HepG2 (cell line): ENCODE measurements around the gene CDR2L. TPM values are rescaled to one million over a fixed set of nuclear protein-coding genes. Genes with fewer than 3 reads are reported as not detected.

Source experiments
- ARNT2 ChIP-seq: sonication (generic); formaldehyde crosslinking; IDR thresholded peaks from 2 replicates; pipeline ENCODE4 v1.8.0; 2022; ENCODE audit warnings: mild to moderate bottlenecking, low read depth, missing genetic modification reagents, moderate library complexity
- CEBPG ChIP-seq: IDR thresholded peaks from 2 replicates; pipeline ENCODE4 v1.6.1; 2016
- CHD2 ChIP-seq: IDR thresholded peaks from 2 replicates; pipeline ENCODE4 v1.6.1; 2011; ENCODE audit warnings: low read depth, low read length, improper control_type of control experiment
- IKZF1 ChIP-seq: fragments of 450-650 bp; IDR thresholded peaks from 2 replicates; pipeline ENCODE4 v1.7.1; 2016
- KDM5A ChIP-seq: fragments of 200-600 bp; sonication (generic); IDR thresholded peaks from 2 replicates; pipeline ENCODE4 v1.7.0; 2018; ENCODE audit warnings: antibody characterized with exemption, mild to moderate bottlenecking, low read length, borderline replicate concordance
- NFATC3 ChIP-seq: sonication (generic); formaldehyde crosslinking; IDR thresholded peaks from 2 replicates; pipeline ENCODE4 v1.5.1; 2020; ENCODE audit warnings: mild to moderate bottlenecking, missing genetic modification reagents
- PHB2 ChIP-seq: fragments of 450-650 bp; IDR thresholded peaks from 2 replicates; pipeline ENCODE4 v1.6.1; 2018; ENCODE audit not compliant: partially characterized antibody
- SCMH1 ChIP-seq: sonication (generic); formaldehyde crosslinking; IDR thresholded peaks from 2 replicates; pipeline ENCODE4 v1.9.0; 2021; ENCODE audit warnings: missing genetic modification reagents, mild to moderate bottlenecking, borderline replicate concordance
- SNAPC2 ChIP-seq: sonication (generic); formaldehyde crosslinking; IDR thresholded peaks from 2 replicates; pipeline ENCODE4 v1.8.1; 2022; ENCODE audit warnings: mild to moderate bottlenecking, missing genetic modification reagents
- ZBTB1 ChIP-seq: sonication (generic); formaldehyde crosslinking; IDR thresholded peaks from 2 replicates; pipeline ENCODE4 v1.4.0; 2020; ENCODE audit warnings: missing genetic modification reagents, borderline replicate concordance
- ZNF207 ChIP-seq: fragments of 450-650 bp; IDR thresholded peaks from 2 replicates; pipeline ENCODE4 v1.6.1; 2016; ENCODE audit warnings: antibody characterized with exemption, borderline replicate concordance
- ZNF260 ChIP-seq: sonication (generic); formaldehyde crosslinking; IDR thresholded peaks from 2 replicates; pipeline ENCODE4 v1.4.0; 2020; ENCODE audit warnings: missing genetic modification reagents, low read depth, mild to moderate bottlenecking, borderline replicate concordance
- ZNF333 ChIP-seq: sonication (generic); formaldehyde crosslinking; IDR thresholded peaks from 2 replicates; pipeline ENCODE4 v1.4.0; 2020; ENCODE audit warnings: mild to moderate bottlenecking, missing genetic modification reagents, borderline replicate concordance
- ZNF446 ChIP-seq: sonication (generic); formaldehyde crosslinking; IDR thresholded peaks from 2 replicates; pipeline ENCODE4 v1.5.0; 2020; ENCODE audit warnings: mild to moderate bottlenecking, missing genetic modification reagents
- ZNF451 ChIP-seq: sonication (generic); formaldehyde crosslinking; IDR thresholded peaks from 2 replicates; pipeline ENCODE4 v1.5.0; 2020; ENCODE audit warnings: mild to moderate bottlenecking, missing genetic modification reagents
- ZNF530 ChIP-seq: sonication (generic); formaldehyde crosslinking; IDR thresholded peaks from 2 replicates; pipeline ENCODE4 v1.5.0; 2020; ENCODE audit warnings: low read depth, mild to moderate bottlenecking, missing genetic modification reagents
- ZNF567 ChIP-seq: sonication (generic); formaldehyde crosslinking; IDR thresholded peaks from 2 replicates; pipeline ENCODE4 v1.8.1; 2023; ENCODE audit warnings: mild to moderate bottlenecking, missing genetic modification reagents, borderline replicate concordance
- ZNF878 ChIP-seq: sonication (generic); formaldehyde crosslinking; IDR thresholded peaks from 2 replicates; pipeline ENCODE4 v1.8.1; 2023; ENCODE audit warnings: mild to moderate bottlenecking, missing genetic modification reagents, moderate library complexity
- polyA plus RNA-seq, 8 experiments: library from polyadenylated mRNA; depleted of rRNA in 3 of 8; stranded (reverse) in 7 of 8; unstranded in 1 of 8; fragments of >200 nt; fragmentation: Illumina TruSeq in 4 of 8; extraction: Trizol in 4 of 8; gene quantifications; 2 replicates each; pipeline versions ENCODE4 v1.2.1 to v1.2.3, GENCODE V29; 2011 to 2016; ENCODE audit warnings: low read depth in 4 of 8, missing spikeins in 1 of 8, mixed read lengths in 1 of 8; ENCODE audit not compliant: insufficient read depth in 1 of 8
- total RNA-seq, 5 experiments: library from RNA; depleted of rRNA; stranded (reverse); fragments of >200 nt; fragmentation: Illumina TruSeq; extraction: Trizol; gene quantifications; 2 replicates each; pipeline ENCODE4 v1.2.3, GENCODE V29; 2016; ENCODE audit warnings: low read depth in 1 of 5
- TF ChIP-seq, protein P1 (sequence below), 2 experiments: sonication (generic) in 1 of 2; formaldehyde crosslinking in 1 of 2; IDR thresholded peaks; 2 replicates each; pipeline versions ENCODE4 v1.5.1 to v1.6.1; 2011 to 2020; ENCODE audit warnings: borderline replicate concordance in 1 of 2, low read depth in 1 of 2, low read length in 1 of 2, mild to moderate bottlenecking in 1 of 2, missing genetic modification reagents in 1 of 2, moderate library complexity in 1 of 2
- TF ChIP-seq, protein P2 (sequence below): IDR thresholded peaks from 2 replicates; pipeline ENCODE4 v1.4.0; 2020; ENCODE audit warnings: mild to moderate bottlenecking, missing genetic modification reagents
- TF ChIP-seq, protein P3 (sequence below): sonication (generic); formaldehyde crosslinking; IDR thresholded peaks from 2 replicates; pipeline ENCODE4 v1.4.0; 2020; ENCODE audit warnings: missing genetic modification reagents

The CDR2L gene
- total and polyA plus RNA-seq, 2 of the 13 experiments (the other 11 are each of a cell fraction or from before 2014, with no cell fraction given) = 1.9 to 2.1 TPM

DNA sequence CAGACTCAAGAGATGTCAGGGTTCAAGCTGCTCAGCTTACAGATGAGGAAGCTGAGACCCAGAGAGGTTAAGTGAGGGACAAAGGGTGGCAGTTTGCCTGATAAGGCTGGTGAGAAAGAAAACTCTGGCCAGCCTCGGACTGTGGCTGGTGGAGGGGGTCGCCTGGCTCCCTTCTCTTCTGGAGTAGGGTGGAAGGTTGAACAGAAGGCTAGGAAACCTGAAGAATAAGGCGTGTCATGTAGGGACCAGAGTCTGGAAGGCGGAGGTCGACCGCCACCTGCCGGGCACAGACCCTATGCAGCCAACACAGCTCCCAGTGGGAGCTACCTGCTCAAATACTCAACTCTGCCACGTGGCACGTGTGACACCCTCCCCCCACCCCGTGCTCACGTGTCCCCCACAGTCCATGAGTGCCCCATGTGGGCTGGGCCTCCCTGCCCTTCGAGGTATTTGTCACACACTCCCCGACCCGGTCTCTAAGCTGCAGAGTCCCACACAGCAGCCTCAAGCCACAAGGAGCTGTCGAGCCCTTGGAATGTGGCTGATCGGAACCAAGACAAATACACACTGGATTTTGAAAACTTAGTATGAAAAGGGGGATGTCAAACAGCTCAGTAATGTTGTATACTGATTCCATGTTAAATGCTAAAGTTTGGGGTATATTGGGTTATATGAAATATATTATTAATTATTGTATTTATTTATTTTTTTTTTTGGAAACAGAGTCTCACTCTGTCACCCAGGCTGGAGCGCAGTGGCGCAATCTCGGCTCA lies 26.7 kb upstream of the CDR2L start (continued):
- TF ChIP-seq ARNT2 (CRISPR knock-in tag) (peak; percentile 62), KDM5A (no peak), ZNF260 (CRISPR knock-in tag) (no peak), ZNF207 (no peak), CEBPG (CRISPR knock-in tag) (no peak), SNAPC2 (CRISPR knock-in tag) (0 out of 2 replicates have a peak, but pooled peaks have one; percentile 73), ZNF446 (no peak), ZNF567 (CRISPR knock-in tag) (no peak), ZBTB1 (CRISPR knock-in tag) (no peak), ZNF530 (CRISPR knock-in tag) (no peak), PHB2 (no peak), ZNF333 (CRISPR knock-in tag) (no peak), ZNF451 (CRISPR knock-in tag) (0 out of 2 replicates have a peak, but pooled peaks have one; percentile 39), IKZF1 (no peak), SCMH1 (CRISPR knock-in tag) (no peak), ZNF878 (no peak), CHD2 (no peak), NFATC3 (CRISPR knock-in tag) (peak; percentile 98)
- TF ChIP-seq, protein P1, sequence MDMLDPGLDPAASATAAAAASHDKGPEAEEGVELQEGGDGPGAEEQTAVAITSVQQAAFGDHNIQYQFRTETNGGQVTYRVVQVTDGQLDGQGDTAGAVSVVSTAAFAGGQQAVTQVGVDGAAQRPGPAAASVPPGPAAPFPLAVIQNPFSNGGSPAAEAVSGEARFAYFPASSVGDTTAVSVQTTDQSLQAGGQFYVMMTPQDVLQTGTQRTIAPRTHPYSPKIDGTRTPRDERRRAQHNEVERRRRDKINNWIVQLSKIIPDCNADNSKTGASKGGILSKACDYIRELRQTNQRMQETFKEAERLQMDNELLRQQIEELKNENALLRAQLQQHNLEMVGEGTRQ (IDR thresholded peaks at IDR 0.05; ENCODE audit: low read depth, low read length) = peak; percentile 93
- TF ChIP-seq, protein P1 (CRISPR knock-in tag; IDR thresholded peaks at IDR 0.05; ENCODE audit: borderline replicate concordance) = peak; percentile 82; the same call in 1 of the 2 replicates
- TF ChIP-seq, protein P2, sequence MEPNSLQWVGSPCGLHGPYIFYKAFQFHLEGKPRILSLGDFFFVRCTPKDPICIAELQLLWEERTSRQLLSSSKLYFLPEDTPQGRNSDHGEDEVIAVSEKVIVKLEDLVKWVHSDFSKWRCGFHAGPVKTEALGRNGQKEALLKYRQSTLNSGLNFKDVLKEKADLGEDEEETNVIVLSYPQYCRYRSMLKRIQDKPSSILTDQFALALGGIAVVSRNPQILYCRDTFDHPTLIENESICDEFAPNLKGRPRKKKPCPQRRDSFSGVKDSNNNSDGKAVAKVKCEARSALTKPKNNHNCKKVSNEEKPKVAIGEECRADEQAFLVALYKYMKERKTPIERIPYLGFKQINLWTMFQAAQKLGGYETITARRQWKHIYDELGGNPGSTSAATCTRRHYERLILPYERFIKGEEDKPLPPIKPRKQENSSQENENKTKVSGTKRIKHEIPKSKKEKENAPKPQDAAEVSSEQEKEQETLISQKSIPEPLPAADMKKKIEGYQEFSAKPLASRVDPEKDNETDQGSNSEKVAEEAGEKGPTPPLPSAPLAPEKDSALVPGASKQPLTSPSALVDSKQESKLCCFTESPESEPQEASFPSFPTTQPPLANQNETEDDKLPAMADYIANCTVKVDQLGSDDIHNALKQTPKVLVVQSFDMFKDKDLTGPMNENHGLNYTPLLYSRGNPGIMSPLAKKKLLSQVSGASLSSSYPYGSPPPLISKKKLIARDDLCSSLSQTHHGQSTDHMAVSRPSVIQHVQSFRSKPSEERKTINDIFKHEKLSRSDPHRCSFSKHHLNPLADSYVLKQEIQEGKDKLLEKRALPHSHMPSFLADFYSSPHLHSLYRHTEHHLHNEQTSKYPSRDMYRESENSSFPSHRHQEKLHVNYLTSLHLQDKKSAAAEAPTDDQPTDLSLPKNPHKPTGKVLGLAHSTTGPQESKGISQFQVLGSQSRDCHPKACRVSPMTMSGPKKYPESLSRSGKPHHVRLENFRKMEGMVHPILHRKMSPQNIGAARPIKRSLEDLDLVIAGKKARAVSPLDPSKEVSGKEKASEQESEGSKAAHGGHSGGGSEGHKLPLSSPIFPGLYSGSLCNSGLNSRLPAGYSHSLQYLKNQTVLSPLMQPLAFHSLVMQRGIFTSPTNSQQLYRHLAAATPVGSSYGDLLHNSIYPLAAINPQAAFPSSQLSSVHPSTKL = peak; percentile 68
- TF ChIP-seq, protein P3, sequence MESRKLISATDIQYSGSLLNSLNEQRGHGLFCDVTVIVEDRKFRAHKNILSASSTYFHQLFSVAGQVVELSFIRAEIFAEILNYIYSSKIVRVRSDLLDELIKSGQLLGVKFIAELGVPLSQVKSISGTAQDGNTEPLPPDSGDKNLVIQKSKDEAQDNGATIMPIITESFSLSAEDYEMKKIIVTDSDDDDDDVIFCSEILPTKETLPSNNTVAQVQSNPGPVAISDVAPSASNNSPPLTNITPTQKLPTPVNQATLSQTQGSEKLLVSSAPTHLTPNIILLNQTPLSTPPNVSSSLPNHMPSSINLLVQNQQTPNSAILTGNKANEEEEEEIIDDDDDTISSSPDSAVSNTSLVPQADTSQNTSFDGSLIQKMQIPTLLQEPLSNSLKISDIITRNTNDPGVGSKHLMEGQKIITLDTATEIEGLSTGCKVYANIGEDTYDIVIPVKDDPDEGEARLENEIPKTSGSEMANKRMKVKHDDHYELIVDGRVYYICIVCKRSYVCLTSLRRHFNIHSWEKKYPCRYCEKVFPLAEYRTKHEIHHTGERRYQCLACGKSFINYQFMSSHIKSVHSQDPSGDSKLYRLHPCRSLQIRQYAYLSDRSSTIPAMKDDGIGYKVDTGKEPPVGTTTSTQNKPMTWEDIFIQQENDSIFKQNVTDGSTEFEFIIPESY (CRISPR knock-in tag) = peak; percentile 91
